Measurements from ENCODE around the gene PRAME.
A peak's percentile ranks its signal among the peaks of the same experiment; 100 is the strongest.
"Not testable (repeated sequence)": the region's sequence is repeated elsewhere in the genome, so short reads cannot be mapped to it uniquely, and the experiment has no call there.

The PRAME gene

DNA sequence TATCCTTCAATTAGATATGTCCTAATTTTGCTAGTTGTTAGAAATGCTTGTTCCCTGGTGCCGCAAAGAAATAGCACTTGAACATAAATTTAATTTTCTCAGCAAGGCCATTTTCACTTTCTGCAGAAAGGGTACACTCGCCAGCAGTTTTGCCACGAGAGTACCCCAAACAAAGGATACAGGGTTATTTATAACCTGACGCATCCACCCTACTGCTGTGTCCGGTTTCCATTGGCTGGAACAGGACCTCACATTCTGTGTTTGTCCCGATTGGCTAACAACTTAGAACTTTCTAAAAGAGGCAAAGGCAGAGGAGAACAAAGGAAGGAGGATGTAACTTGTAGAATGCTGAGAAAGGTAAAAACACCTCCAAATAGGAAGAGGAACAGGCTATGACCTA, 49.2 kb downstream of the PRAME start:
- Mint-ChIP-seq H3K36me3 (ENCODE audit: low read depth) (peaks cover 14% of the 10 kb centered on the region), H3K4me3 (peak overlapping the region; percentile 57), H3K27me3 (ENCODE audit: low read depth) (peaks cover 19% of the 10 kb centered on the region)
- H3K27ac Mint-ChIP-seq; H3K9me3 Mint-ChIP-seq; H3K4me1 Mint-ChIP-seq (ENCODE audit: low read depth): not testable (repeated sequence)

- H3K36me3 Mint-ChIP-seq (ENCODE audit: low read depth), result peaks cover 20% of the 10 kb centered on the region
- H3K4me1 Mint-ChIP-seq (ENCODE audit: low read depth), result peaks cover 8% of the 10 kb centered on the region
- H3K9me3 Mint-ChIP-seq, result peaks cover 9% of the 10 kb centered on the region
- H3K27ac Mint-ChIP-seq, result no peak within 1 kb of the TSS
- H3K4me3 Mint-ChIP-seq, result peak within 1 kb of the TSS; percentile 80
- H3K27me3 Mint-ChIP-seq (ENCODE audit: low read depth), result peaks cover 14% of the 10 kb centered on the region
Measured at GRCh38 chr22:22508274-22509176, 50.5 kb downstream of the PRAME start, which contains the start of gene ZNF280B. Gene ZNF280B, minus strand, starts transcription at chr22:22508742. Its CDS starts 19,344 bp downstream, at chr22:22489398.

DNA sequence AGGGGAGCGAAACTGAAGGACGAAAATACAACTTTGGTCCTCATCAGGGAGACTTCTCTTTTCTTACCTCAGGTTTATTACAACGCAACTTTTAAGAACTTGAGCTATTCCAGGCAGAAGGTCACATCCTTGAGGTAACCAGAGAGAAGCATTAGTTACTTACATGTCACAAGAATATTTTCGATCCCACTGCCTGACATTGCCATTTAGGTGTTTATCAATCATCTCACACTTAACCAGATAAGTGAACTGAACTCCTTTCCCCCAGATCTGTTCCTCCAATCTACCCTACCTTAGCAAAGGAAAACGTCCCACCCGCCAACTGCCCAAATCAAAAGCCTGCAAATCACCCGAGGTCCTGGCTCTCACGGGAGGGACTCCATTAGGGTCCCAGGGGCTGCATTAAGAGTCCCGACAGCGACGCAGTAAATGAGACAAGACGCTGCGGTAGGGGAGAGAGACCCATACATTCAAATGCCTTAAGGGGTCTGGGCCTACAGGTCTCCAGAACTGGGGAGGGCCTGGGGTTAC, 51.3 kb downstream of the PRAME start:
- peaks cover 8% of the 10 kb centered on the region for H3K4me1 Mint-ChIP-seq (ENCODE audit: low read depth)
- H3K27ac Mint-ChIP-seq, result no peak overlapping the region
- H3K27me3 Mint-ChIP-seq (ENCODE audit: low read depth), result peaks cover 12% of the 10 kb centered on the region
- peaks cover 9% of the 10 kb centered on the region for H3K9me3 Mint-ChIP-seq
- peak overlapping the region; percentile 80 for H3K4me3 Mint-ChIP-seq
- peaks cover 20% of the 10 kb centered on the region for H3K36me3 Mint-ChIP-seq (ENCODE audit: low read depth)

GRCh38 chr22:22506736-22507135, 52.3 kb downstream of the PRAME start:
- Mint-ChIP-seq H3K27ac (no peak overlapping the region), H3K4me3 (no peak overlapping the region)

GRCh38 chr22:22498267-22498666, 60.8 kb downstream of the PRAME start:
- Mint-ChIP-seq H3K4me3 (no peak overlapping the region), H3K27me3 (ENCODE audit: low read depth) (no peaks in the 10 kb centered on the region), H3K4me1 (ENCODE audit: low read depth) (no peaks in the 10 kb centered on the region), H3K9me3 (no peaks in the 10 kb centered on the region), H3K27ac (no peak overlapping the region), H3K36me3 (ENCODE audit: low read depth) (no peaks in the 10 kb centered on the region)

More at GRCh38 chr22:22506736-22507135, 52.3 kb downstream of the PRAME start:
- Mint-ChIP-seq H3K27me3 (ENCODE audit: low read depth) (peaks cover 5% of the 10 kb centered on the region), H3K36me3 (ENCODE audit: low read depth) (peaks cover 20% of the 10 kb centered on the region), H3K9me3 (peaks cover 9% of the 10 kb centered on the region), H3K4me1 (ENCODE audit: low read depth) (peaks cover 6% of the 10 kb centered on the region)
